NCI-H524 treated with DMSO at 0.1 percent for 48 hours (cell line): ENCODE measurements around the gene TNNT1.

ENCODE experiments used
- DNase-seq: peaks from one replicate; lab custom pipeline; 2025; lab: John Stamatoyannopoulos, UW

The TNNT1 gene

DNA sequence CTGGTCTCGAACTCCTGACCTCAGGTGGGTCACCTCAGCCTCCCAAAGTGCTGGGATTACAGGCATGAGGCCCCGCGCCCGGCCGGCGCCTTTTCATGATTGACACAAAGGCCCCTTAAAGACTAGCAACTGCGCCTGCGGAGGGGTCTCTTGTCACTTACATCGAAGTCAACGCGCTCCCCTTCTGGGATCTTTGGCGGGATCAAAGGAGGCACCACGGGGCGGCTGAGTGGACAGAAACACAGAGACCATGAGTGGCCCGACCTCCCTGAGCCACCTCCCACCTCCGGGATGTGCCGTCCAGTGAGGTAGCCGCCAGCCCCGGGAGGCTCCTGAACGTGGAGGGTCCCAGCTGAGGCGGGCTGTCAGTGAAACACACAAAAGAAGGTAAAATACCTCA is 7.3 kb downstream of the TNNT1 start:
- no peak for DNase-seq

DNA sequence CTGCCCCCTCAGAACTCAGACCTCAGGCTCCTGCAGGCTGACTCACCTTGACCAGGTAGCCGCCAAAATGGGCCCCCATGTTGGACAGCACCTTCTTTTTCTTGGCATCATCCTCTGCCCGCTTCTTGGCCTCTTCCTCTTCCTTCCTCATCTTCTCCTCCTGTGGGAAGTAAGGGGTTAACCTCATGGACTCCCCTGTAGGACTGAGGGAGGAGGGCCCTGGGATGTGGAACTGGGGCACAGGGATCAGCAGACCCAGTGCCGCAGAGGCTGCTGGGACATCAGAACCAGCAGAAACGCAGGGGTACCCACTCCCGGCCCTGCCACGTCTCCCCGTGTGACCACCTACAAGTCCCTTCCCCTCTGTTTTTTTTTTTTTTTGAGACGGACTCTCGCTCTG is 11.1 kb downstream of the TNNT1 start:
- no peak for DNase-seq

DNA sequence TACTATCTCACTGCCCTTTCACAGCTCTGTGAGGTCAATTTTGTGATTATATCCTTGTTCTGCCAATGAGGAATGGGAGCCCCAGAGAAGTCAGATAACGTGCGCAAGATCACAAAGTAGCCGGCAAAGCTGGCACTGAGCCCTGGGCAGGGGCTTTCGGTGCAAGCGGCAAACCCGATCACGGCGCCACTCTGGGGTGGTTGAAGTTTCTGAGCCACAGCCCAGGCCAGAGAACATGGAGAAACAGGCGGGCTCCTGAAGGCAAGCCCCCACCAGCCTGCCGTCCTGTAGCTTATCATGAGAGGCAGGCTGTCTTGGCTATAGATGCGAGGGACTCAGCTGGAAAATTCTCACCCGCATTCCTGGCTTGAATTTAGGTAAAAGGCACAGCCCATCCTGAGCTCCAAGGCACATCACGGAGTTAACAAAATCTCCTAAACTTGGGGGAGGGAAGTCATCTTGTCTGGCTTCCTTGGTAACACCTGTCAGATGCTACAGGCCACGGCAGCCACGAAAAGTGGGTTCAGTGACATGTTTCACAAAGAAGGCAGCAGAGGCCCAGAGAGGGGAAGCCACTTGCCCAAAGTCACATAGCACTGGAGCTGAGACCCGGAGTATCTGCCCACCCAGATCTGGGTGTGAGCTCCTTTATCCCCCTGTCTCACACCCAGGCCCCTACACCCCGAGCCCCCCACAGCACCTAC is 12.5 kb downstream of the TNNT1 start:
- no peak for DNase-seq

DNA sequence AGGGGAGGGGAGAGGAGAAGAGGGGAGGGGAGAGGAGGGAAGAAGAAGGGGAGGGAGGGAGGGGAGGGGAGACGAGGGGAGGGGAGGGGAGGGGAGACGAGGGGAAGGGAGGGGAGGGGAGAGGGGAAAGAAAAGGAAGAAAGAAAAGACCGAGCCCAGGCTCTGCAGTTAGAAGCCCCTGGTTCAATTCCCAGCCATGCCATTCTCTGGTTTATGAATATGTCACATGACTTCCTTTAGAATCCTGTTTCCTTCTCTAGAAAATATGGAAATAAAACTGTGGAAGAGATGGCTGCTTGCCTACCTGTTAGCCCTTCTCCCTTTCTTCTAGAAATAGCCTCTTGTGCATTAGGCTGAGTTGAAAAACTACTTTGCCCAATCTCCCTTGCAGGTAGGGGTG is 14.3 kb downstream of the TNNT1 start:
- no peak for DNase-seq

DNA sequence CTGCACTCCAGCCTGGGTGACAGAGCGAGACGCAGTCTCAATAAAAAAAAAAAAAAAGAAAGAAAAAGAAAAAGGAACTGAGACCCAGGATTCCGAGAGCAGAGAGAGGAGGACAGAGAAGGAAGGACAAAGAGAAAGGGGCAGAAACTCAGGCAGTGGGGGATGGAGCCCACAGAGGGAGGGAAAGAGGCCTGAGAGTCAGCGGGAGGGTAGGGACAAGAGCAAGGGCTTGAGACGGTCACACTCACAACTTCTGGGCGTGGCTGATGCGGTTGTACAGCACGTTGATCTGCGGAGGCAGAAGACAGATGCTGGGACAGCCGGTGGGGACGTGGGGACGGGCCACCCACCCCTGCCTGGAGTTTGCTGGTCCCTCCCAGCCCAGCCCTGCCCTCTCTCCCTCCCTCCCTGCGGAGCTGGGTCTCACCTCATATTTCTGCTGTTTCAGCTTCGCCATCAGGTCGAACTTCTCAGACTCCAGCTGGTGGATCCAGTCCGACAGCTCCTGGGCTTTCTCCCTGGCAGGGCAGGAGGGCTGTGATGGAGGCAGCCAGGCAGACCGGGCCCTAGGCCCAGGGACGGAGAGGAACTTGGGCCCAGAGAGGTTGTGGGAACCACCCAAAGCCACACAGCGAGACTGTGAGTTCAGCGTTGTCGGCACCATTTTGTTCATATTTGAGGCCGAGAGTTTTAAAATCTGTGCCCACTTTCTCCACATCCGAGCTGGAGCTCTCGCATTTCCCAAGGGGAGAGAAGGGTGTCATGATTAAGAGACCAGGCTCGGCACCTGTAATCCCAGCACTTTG is 15.2 kb downstream of the TNNT1 start:
- no peak for DNase-seq

DNA sequence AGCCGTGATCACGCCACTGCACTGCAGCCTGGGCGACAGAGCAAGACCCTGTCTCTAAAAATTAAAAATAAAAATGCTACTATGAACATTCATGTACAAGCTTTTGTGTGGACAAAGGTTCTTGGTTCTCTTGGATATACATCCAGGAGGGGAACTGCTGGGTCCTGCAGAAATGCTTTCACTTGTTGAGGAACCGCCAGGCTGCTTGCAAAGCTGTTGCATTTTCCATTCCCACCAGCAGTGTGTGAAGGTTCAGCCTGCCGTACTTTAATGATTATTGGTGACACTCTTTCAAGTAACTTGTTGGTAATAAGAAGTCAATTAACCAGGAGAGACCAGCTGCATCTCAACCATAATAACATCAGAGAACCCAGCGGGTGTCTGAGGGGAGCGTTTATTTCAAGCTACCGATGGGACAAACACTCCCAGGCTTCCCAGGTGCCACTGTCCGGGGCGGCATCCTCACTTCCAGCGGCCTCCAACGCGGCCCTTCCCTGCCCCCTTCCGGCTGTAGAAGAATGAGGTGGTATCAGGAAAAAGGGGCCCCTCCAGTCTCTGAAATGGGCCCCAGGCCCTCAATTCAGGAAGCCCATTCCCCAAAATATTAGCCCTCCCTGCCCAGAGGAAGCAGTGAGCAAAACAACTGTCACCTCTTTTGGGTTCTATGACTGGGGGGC is 16.4 kb downstream of the TNNT1 start:
- DNase-seq, result no peak

DNA sequence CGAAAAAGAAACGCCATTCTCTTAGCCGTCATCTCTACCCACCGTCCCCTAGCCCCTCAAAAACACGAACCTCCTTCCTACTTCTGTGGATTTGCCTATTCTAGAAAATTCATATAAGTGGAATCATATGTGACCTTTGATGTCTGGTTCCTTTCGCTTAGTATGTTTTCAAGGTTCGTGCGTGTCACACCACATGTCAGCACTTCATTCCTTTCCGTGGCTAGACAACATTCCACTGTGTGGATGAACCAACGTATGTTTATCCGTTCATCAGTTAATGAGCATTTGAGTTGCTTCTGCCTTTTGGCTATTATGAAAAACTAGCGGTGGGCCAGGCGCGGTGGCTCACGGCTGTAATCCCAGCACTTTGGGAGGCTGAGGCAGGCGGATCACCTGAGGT is 17.6 kb downstream of the TNNT1 start:
- DNase-seq, result no peak

DNA sequence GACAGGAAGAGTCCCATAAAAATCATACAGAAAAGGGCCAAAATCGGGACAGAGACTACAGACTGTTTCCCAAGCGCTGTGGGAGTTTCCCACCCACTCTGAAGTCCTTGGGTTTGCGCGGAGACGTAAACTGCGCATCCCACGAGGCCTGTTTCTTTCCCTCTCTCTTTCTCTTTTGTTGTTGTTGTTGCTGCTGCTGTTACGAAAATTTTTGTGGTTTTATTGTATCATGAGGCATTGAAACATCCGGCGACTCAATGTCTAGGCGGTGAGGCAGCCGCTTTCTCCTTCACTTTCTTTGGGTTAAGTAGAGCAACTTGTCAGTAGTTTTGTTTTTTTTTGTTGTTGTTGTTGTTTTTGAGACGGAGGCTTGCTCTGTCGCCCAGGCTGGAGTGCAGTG is 30.0 kb downstream of the TNNT1 start:
- DNase-seq, result no peak

DNA sequence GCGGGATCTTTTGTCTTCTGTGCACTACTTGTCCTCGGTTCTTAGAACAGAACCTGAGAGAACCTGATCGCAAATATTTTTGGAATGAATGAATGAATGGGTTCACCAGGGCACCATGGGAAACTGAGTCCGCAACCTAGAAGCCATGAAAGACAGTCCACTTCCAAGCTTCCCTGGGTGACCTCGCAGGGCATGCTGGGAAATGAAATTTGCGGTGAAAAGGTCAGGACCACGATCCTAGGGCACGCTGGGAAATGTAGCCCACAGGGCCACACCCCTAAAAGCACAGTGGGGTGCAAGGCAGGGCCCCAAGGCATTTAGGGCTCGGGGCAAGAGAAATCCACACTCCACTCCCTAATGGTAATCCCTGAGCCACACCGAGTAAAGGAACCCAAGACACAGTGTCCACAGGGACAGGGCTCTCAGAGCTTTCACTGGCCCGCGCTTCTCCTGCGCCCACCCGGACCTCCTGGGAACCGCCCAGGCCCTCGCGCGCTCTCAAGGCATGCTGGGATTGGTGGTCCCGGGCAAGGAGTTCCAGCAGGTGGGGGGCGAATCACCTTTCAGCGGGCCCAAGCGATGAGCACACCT is 30.5 kb downstream of the TNNT1 start:
- no peak for DNase-seq

DNA sequence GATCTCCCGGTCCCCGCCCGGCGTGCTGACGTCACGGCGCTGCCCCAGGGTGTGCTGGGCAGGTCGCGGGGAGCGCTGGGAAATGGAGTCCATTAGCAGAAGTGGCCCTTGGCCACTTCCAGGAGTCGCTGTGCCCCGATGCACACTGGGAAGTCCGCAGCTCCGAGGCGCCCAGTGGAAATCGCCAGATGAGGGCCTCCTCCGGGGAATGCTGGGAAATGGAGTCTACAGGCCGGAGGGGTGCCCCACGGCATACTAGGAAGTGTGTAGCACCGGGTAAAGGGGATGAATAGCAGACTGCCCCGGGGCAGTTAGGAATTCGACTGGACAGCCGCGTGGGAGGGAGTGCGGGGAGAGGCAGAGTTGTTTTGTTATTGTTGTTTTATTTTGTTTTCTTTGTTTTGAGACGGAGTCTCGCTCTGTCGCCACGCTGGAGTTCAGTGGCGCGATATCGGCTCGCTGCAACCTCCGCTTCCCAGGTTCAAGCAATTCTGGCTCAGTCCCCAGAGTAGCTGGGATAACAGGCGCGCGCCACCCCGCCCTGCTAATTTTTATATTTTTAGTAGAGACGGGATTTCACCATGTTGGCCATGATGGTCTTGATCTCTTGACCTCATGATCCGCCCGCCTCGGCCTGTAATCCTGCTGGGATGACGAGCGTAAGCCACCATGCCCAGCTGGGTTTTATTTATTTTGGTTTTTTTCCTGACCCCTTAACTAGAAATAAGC is 31.2 kb downstream of the TNNT1 start:
- DNase-seq, result peak; percentile 96

DNA sequence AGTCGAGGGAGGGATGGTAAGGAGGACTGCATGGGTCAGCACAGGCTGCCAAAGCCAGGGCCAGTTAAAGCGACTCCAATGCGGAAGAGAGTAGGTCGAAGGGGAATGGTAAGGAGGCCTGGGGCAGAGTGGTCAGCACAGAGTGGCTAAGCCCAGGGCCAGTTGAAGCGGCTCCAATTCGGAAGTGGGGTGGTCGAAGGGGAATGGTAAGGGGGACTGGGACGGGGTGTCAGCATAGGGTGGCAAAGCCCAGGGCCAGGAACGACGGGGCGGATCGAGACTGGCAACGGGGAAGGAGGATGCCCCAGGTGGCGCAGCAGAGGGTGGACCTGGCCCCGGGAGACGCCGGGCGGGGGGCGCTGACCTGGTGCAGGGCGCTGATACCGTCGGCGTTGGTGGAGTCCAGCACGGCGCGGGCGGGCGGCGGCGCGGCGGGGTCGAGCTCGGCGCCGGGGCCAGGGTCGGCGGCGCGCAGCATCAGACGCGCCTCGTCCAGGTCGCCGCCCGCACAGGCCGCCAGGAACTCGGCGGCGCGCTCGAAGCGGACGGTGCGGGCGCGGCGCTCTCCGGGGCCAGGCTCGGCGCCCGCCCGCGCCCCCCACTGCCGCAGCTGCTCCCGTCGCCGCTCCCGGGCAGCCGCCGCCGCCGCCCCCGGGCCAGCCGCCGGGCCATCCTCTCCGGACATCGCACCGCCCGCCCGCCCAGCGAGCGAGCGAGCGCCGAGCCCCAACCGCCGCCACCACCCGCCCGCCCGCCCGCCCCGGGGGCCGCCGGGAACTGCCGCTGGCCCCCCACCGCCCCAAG is 31.9 kb downstream of the TNNT1 start, which contains the start of gene PPP1R12C:
Gene PPP1R12C, minus strand, starts transcription at position 779 of the 804 bp plus-strand sequence. Its CDS starts 94 bp downstream, at position 685.
- no peak for DNase-seq

DNA sequence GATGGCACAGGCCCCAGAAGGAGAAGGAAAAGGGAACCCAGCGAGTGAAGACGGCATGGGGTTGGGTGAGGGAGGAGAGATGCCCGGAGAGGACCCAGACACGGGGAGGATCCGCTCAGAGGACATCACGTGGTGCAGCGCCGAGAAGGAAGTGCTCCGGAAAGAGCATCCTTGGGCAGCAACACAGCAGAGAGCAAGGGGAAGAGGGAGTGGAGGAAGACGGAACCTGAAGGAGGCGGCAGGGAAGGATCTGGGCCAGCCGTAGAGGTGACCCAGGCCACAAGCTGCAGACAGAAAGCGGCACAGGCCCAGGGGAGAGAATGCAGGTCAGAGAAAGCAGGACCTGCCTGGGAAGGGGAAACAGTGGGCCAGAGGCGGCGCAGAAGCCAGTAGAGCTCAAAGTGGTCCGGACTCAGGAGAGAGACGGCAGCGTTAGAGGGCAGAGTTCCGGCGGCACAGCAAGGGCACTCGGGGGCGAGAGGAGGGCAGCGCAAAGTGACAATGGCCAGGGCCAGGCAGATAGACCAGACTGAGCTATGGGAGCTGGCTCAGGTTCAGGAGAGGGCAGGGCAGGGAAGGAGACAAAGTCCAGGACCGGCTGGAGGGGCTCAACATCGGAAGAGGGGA is 32.7 kb downstream of the TNNT1 start:
- DNase-seq, result no peak

DNA sequence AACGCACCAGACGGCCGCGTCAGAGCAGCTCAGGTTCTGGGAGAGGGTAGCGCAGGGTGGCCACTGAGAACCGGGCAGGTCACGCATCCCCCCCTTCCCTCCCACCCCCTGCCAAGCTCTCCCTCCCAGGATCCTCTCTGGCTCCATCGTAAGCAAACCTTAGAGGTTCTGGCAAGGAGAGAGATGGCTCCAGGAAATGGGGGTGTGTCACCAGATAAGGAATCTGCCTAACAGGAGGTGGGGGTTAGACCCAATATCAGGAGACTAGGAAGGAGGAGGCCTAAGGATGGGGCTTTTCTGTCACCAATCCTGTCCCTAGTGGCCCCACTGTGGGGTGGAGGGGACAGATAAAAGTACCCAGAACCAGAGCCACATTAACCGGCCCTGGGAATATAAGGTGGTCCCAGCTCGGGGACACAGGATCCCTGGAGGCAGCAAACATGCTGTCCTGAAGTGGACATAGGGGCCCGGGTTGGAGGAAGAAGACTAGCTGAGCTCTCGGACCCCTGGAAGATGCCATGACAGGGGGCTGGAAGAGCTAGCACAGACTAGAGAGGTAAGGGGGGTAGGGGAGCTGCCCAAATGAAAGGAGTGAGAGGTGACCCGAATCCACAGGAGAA is 33.5 kb downstream of the TNNT1 start:
- no peak for DNase-seq

DNA sequence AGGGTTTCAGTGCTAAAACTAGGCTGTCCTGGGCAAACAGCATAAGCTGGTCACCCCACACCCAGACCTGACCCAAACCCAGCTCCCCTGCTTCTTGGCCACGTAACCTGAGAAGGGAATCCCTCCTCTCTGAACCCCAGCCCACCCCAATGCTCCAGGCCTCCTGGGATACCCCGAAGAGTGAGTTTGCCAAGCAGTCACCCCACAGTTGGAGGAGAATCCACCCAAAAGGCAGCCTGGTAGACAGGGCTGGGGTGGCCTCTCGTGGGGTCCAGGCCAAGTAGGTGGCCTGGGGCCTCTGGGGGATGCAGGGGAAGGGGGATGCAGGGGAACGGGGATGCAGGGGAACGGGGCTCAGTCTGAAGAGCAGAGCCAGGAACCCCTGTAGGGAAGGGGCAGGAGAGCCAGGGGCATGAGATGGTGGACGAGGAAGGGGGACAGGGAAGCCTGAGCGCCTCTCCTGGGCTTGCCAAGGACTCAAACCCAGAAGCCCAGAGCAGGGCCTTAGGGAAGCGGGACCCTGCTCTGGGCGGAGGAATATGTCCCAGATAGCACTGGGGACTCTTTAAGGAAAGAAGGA is 34.4 kb downstream of the TNNT1 start:
- no peak for DNase-seq

DNA sequence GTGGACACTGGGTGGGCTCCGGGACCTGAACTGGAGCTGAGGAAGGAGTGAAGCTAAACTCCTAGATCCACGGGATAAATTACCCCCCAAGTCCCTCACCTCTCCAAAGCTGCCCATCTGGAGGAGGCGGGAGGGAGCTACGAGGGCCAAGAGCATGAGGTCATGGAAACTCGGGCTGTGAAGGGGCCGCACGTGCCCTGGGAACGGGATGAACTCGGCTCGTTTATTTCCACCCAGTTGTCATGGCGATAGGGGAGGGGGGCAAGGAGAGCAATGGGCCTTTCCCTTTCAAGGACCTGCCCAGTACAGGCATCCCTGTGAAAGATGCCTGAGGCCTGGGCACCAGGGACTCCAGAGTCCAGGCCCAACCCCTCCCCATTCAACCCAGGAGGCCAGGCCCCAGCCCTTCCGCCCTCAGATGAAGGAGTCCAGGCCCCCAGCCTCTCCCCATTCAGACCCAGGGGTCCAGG is 35.4 kb downstream of the TNNT1 start:
- no peak for DNase-seq

DNA sequence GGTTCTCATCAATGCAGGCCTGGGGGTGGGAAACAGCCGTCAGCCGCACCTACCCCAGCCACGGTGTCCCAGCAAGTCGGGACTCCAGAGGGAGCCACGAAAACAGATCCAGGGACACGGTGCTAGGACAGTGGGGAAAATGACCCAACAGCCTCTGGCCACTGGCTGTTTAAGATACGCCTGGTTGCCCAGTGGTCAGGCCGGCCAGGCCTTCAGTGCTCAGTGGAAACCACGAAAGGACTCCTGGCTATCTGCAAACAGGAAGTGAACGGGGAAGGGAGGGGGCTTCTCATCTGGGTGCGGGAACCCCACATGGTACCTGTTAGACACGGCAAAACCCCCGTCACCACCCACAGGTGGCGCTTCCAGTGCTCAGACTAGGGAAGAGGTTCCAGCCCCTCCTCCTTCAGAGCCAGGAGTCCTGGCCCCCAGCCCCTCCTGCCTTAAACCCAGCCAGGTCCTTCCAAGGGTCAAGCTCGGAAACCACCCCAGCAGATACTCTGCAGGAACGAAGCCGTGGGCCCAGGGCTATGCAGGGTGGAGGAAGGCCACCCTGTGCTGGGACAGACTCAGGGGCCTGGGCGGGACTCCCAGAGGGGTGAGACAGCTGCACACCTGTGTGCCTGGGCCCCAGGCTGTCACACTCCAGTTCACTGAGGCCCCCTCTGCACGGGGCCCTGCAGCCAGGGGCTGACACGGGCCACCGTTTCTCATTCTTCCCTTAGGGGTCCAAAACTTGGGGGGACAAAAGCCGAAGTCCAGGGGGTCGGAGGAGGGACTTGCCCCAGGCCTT is 36.0 kb downstream of the TNNT1 start:
- DNase-seq, result no peak

DNA sequence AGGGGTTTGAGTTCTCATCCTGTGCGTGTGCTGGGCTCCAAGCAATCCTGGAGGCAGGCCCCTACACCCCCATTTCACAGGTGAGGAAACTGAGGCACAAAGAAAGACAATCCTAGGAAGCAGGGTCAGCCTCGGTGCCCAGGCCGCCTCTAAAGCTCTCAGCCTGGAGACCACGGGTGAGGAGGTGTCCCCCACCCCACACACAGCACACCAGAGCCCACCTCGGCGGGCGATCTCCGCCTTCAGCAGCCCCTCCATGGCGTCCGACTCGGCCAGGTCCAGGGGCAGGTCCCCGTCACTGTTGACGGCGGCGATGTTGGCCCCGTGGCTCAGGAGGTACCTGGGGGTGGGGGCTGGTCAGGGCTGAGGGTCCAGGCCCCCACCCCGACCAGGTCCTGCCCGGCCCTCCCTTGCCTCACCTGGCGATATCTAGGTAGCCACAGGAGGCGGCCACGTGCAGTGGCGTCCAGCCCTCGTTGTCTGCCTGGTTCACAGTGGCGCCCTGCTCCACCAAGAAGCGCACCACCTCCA is 36.7 kb downstream of the TNNT1 start:
- DNase-seq, result no peak

DNA sequence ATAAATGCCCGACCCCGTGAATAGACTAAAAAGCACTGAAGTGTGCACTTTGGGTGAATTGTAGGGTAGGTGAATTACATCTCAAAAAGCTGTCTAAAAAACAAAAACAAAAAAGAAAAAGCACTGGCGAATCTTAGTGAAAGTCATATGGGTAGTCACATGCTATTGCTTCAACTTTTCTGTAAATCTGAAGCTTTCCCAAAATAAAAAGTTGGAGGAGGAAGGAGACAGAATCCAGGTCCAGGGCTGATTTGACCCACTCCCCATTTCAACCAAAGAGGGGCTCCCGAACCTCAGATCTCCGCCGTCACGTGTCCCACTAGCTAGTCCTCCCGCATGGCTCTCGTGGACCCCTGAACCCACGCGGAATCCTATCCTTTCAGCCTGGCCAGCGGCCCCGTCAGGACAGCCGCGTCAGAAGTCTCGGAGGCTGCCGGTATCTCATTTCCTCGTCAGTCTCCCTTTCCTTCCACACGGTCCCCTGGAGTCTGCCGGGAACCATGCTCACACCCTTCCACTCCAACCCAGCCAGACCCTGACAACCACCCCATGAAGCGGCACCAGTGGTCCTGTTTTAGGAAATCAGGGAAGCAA is 37.7 kb downstream of the TNNT1 start:
- DNase-seq, result no peak
